Ovary (tissue), 9 donors: ENCODE measurements around the gene ZNF385D. TPM values are rescaled to one million over a fixed set of nuclear protein-coding genes. Genes with fewer than 3 reads are reported as not detected.

Experiments used
- DNase-seq, 5 donors: peaks; one replicate each; pipeline ENCODE4 v3.0.0-alpha.2; 2019 to 2020
- H3K27ac ChIP-seq, 2 donors: fragments of 200-600 bp; one replicate each; pipeline versions ENCODE4 v1.5.1 to v1.8.0; 2019 to 2022
- H3K27me3 ChIP-seq: fragments of 200-600 bp; one replicate; pipeline ENCODE4 v1.8.0; 2022
- H3K36me3 ChIP-seq: fragments of 200-600 bp; sonication (generic); one replicate; pipeline ENCODE4 v1.5.1; 2019
- H3K4me1 ChIP-seq: one replicate; pipeline ENCODE4 v1.8.1; 2013; ENCODE audit warnings: mild to moderate bottlenecking, moderate library complexity; ENCODE audit not compliant: insufficient read depth
- H3K4me3 ChIP-seq: fragments of 200-600 bp; sonication (generic); one replicate; pipeline ENCODE4 v1.5.1; 2017
- H3K9me3 ChIP-seq, 2 donors: fragments of 200-600 bp in 1 of 2; sonication (generic) in 1 of 2; one replicate each; pipeline versions ENCODE4 v1.5.1 to v1.8.1; 2013 to 2019; ENCODE audit warnings: mild to moderate bottlenecking in 1 of 2, moderate library complexity in 1 of 2
- CTCF ChIP-seq, 3 donors: fragments of 450-650 bp in 2 of 3; fragments of 200-600 bp in 1 of 3; IDR thresholded peaks; one replicate each; pipeline versions ENCODE4 v1.5.1 to v1.8.0; 2016 to 2022; ENCODE audit warnings: antibody characterized with exemption in 3 of 3, mild to moderate bottlenecking in 1 of 3
- EP300 ChIP-seq: sonication (generic); formaldehyde crosslinking; IDR thresholded peaks from one replicate; pipeline ENCODE4 v1.6.1; 2017; ENCODE audit warnings: antibody characterized with exemption
- POLR2A ChIP-seq: fragments of 450-650 bp; IDR thresholded peaks from one replicate; pipeline ENCODE4 v1.6.1; 2017; ENCODE audit warnings: antibody characterized with exemption, mild to moderate bottlenecking, moderate library complexity
- WGBS, 3 donors: extraction: QIAGEN DNeasy Blood & Tissue Kit in 1 of 3; methylation state at CpG; one replicate each; pipeline versions ENCODE4 v1.1.5 to v1.1.7; 2013 to 2017; 5-methylcytosine and 5-hydroxymethylcytosine counted together
- intact Hi-C, 4 donors: fragments of 100-400 bp; cut with DNase I; formaldehyde crosslinking; loops; one replicate each; pipeline versions ENCODE4 v1.11.0 to v1.15.1; 2022 to 2023
- polyA plus RNA-seq, 2 donors: library from polyadenylated mRNA; stranded (reverse); fragments of 200-250 nt in 1 of 2; fragments of 350-450 nt in 1 of 2; fragmentation: Illumina TruSeq in 1 of 2; extraction: RNeasy Lipid Tissue Mini Kit (QIAGEN cat#74804) in 1 of 2; gene quantifications; one replicate each; pipeline ENCODE4 v1.2.3, GENCODE V29; 2013 to 2014
- total RNA-seq, 7 donors: library from RNA; depleted of rRNA in 2 of 7; stranded (reverse); fragments of >200 nt in 2 of 7; fragmentation: NEBNext Ultra II Directional in 3 of 7; extraction: Animal tissue kit (Norgen Biotek cat#: 25700) in 3 of 7; gene quantifications; one replicate each; pipeline versions ENCODE4 v1.1.0 to v1.2.4, GENCODE V29; 2016 to 2023
- donor health status: DM: no; HTN: no; CAD: no; lungs with moderate emphysema.
- donor health status: DM: no; HTN: no; CAD: no.
- donor health status: Bipolar disorder and iron deficiency.
- donor health status: DM: yes; HTN: yes; CAD: no.
- donor health status: DM: no; HTN: no; CAD: no.
- donor health status: DM: yes; HTN: yes; CAD: no.

ZNF385D gene
- total and polyA plus RNA-seq, 9 donors: 0.33 to 9.3 (median 2.6) TPM

GRCh38 chr3:21426920-21427319 is 324.1 kb downstream of the ZNF385D start:
- intact Hi-C loops: no loop called here
- Histone ChIP-seq H3K4me3 (no peak overlapping the region), H3K27me3 (no peaks in the 10 kb centered on the region), H3K9me3 (no peaks in the 10 kb centered on the region), H3K36me3 (no peaks in the 10 kb centered on the region), H3K27ac (no peak overlapping the region), H3K4me1 (no peaks in the 10 kb centered on the region)
- no peak for TF ChIP-seq EP300
- no peak for TF ChIP-seq POLR2A
- no peak for TF ChIP-seq CTCF (IDR thresholded peaks at IDR 0.05)
- 86 to 91% (median 90%) methylated on average over 4 of the region's 4 CpGs for WGBS, 3 donors
- no peak for DNase-seq

- Histone ChIP-seq H3K27ac (no peak overlapping the region), H3K27me3 (no peaks in the 10 kb centered on the region), H3K9me3 (no peaks in the 10 kb centered on the region), H3K4me3 (no peak overlapping the region), H3K36me3 (no peaks in the 10 kb centered on the region), H3K4me1 (no peaks in the 10 kb centered on the region)
- WGBS, 3 donors: 89 to 95% (median 92%) methylated on average over 2 of the region's 2 CpGs
- intact Hi-C loops: no loop called here
- DNase-seq: no peak
- TF ChIP-seq CTCF (IDR thresholded peaks at IDR 0.05): no peak
- TF ChIP-seq EP300: no peak
- TF ChIP-seq POLR2A: no peak
Measured at GRCh38 chr3:21425715-21426114, 325.3 kb downstream of the ZNF385D start.

GRCh38 chr3:21421096-21421495 is 329.9 kb downstream of the ZNF385D start:
- no peak for TF ChIP-seq EP300
- no peak for TF ChIP-seq POLR2A
- TF ChIP-seq CTCF (IDR thresholded peaks at IDR 0.05): no peak
- no peak for DNase-seq
- Histone ChIP-seq H3K27ac (no peak overlapping the region), H3K9me3 (no peaks in the 10 kb centered on the region), H3K4me3 (no peak overlapping the region), H3K36me3 (no peaks in the 10 kb centered on the region), H3K4me1 (no peaks in the 10 kb centered on the region), H3K27me3 (no peaks in the 10 kb centered on the region)
- intact Hi-C loops: no loop called here
- 29 to 55% (median 36%) methylated on average over 9 of the region's 9 CpGs for WGBS, 3 donors

DNA sequence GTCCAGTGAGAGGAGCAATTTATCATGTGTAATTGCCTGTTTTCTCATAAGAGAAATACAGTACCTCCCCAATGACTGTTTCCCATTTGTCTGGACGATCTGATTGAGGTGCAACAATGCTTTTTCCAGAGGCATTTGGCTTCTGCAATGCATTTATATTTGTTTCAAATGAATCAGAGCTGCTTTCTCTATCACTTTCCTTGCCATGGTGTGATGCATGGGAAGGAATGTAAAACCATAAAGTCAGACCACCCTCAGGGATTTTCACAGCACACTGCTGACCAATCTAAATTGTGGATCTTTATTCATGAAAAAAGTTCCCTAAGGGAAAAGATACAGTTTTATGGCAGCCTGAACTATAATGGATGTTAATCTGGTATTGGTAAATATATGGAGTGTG is 333.0 kb downstream of the ZNF385D start:
- Histone ChIP-seq H3K4me1 (no peaks in the 10 kb centered on the region), H3K27me3 (no peaks in the 10 kb centered on the region), H3K36me3 (no peaks in the 10 kb centered on the region), H3K27ac (no peak overlapping the region), H3K4me3 (no peak overlapping the region), H3K9me3 (no peaks in the 10 kb centered on the region)
- TF ChIP-seq CTCF (IDR thresholded peaks at IDR 0.05) (no peak), POLR2A (no peak), EP300 (no peak)
- 36 to 58% (median 51%) methylated on average over 1 of the region's 1 CpG for WGBS, 3 donors
- no peak for DNase-seq
- intact Hi-C loops: no loop called here

- Histone ChIP-seq H3K36me3 (no peaks in the 10 kb centered on the region), H3K27me3 (no peaks in the 10 kb centered on the region), H3K27ac (no peak overlapping the region), H3K9me3 (no peaks in the 10 kb centered on the region), H3K4me3 (no peak overlapping the region), H3K4me1 (no peaks in the 10 kb centered on the region)
- TF ChIP-seq POLR2A: no peak
- TF ChIP-seq EP300: no peak
- no peak for TF ChIP-seq CTCF (IDR thresholded peaks at IDR 0.05)
- intact Hi-C loops: no loop called here
- DNase-seq: no peak
- 67 to 81% (median 69%) methylated on average over 4 of the region's 4 CpGs for WGBS, 3 donors
Measured at GRCh38 chr3:21414506-21414905, 336.5 kb downstream of the ZNF385D start.
